HG03439 (cell line): ENCODE data around the gene ZCCHC3.
A peak's percentile ranks its signal among the peaks of the same experiment; 100 is the strongest.
"Not testable (repeated sequence)": the region's sequence is repeated elsewhere in the genome, so short reads cannot be mapped to it uniquely, and the experiment has no call there.

Source experiments
- ATAC-seq: cut with Tn5 transposase; IDR thresholded peaks from one replicate; pipeline ENCODE4 v1.9.1; 2021; ENCODE audit warnings: mild to moderate bottlenecking, moderate library complexity; ENCODE audit not compliant: unreplicated experiment

The ZCCHC3 gene, protein sequence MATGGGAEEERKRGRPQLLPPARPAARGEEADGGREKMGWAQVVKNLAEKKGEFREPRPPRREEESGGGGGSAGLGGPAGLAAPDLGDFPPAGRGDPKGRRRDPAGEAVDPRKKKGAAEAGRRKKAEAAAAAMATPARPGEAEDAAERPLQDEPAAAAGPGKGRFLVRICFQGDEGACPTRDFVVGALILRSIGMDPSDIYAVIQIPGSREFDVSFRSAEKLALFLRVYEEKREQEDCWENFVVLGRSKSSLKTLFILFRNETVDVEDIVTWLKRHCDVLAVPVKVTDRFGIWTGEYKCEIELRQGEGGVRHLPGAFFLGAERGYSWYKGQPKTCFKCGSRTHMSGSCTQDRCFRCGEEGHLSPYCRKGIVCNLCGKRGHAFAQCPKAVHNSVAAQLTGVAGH

DNA sequence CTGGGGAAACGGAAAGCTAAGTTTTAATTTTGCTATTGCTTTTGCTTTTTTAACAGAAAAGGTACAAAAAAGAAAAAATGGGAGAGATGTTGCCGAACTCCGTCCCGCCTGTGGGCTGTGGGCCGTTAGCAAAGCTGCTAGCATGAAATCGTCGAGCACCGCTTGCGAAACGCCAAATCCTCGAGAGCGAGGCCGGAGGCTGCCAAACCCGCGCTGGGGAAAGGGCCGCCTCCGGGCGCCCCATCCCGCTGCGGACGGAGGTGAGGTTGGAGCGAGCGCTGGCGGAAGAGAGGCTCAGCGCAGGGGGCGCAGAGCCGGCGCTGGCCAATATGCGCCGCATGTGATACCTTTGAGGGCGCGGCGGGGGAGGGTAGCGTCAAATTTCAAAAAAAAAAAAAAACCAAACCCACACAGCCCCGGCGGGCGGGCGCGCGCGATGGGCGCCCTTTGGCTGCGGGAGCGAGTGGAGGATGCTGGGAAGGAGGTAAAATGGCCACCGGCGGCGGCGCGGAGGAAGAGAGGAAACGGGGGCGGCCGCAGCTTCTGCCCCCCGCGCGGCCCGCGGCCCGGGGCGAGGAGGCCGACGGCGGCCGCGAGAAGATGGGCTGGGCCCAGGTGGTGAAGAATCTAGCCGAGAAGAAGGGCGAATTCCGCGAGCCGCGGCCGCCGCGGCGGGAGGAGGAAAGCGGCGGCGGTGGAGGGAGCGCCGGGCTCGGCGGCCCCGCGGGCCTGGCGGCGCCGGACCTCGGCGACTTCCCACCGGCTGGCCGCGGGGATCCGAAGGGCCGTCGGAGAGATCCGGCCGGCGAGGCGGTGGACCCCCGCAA is at the start of gene ZCCHC3:
TSS of gene ZCCHC3 (plus strand) at position 473 of the 827 bp plus-strand sequence. CDS start at position 490, 17 bp downstream.
- ATAC-seq, result peak; percentile 79

DNA sequence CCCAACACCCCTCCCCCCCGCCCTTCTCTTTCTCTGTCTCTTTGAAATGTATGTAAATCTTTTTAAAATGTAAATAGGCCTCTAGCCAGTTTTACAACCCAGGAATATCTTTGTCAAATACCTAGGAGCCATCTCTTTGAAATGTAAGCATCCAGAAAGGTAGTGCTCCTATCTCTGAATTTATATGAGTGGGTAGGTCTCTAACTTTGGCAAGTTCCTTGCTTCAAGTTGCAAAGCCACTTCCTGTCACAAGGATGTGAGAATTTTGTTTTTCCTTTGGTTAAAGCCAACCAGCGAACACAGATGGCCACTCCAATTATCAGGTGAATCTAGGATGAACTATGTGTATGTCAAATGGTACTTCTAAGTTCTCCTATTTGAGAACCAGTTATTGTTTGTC is 46.0 kb upstream of the ZCCHC3 start:
- ATAC-seq, result no peak

DNA sequence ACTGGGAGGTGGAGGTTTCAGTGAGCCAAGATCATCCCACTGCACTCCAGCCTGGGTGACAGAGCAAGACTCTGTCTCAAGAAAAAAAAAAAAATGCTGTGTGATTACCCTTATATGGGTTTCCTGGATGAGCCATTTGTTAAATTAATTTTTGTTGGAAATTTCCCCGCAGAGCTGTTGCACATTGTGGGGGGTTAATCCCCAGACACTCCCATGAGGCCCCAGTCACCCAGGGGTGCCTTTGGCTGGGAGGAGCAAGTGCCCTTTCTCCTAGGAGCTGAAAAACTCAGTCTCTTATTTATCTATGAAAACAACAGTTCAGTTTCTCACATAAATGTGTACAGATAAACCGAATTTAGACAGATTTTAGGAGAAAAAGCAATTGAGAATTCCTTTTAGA is 44.6 kb upstream of the ZCCHC3 start:
- no peak for ATAC-seq

DNA sequence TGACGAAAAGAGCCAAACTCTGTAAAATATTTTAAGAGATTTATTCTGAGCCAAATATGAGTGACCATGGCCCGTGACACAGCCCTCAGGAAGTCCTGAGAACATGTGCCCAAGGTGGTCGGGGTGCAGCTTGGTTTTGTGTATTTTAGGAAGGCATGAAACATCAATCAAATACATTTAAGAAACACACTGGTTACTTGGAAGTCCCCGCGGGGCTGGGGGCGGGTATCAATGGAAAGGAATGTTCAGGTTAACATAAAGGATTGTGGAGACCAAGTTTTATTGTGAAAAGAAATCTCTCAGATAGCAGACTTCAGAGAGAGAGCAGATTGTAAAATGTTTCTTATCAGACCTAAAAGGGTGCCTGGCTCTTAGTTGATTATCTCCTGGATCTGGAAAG is 43.9 kb upstream of the ZCCHC3 start:
- not testable (repeated sequence) for ATAC-seq

DNA sequence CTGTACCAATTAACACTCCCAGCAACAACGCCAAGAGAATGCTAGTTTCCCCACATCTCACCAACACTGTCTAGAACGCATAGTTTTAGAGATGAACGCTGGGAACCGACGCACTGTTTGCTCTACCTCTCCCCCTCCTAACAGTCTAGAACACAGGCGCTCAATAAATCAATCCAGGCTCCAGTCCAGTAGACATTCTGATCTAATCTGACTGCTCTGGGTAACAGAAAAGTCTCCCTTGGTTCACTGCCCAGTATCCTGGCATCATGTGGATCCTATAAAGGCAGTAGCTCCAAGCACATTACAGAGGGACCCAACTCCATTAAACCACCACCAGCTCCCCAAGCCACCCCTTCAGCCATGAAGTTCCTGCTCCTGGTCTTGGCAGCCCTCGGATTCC is 40.0 kb upstream of the ZCCHC3 start, which contains the start of gene DEFB132:
TSS of gene DEFB132 (plus strand) at position 306 of the 400 bp plus-strand sequence. CDS start at position 361, 55 bp downstream.
- ATAC-seq, result no peak

DNA sequence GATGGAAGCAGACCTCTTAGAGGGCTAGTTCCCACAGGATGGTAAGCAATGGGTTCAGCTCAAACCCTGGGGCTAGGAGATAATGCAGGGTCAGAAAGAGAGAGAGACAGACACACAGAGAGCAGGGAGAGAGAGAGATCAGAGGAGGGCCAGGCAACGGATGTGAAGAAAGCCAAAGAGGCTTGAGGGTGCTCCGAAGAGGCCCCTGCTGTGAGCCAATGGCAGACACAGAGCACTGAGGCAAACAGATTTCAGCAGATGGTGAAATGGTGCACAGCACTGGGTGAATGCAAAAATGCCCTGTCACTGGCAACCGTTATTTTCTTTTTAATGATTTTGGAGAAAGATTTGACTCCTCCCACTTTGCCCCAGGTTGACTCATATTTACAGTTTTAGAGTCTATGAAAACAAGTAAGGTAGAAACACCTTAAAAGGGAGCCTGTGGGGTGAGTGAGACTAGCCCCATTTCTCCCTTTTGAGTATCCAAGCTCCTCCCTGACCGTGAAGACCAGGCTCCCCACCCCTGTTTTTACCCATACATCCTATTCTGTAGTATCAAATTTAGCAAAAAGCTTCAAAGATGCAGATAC is 39.0 kb upstream of the ZCCHC3 start:
- ATAC-seq, result no peak

DNA sequence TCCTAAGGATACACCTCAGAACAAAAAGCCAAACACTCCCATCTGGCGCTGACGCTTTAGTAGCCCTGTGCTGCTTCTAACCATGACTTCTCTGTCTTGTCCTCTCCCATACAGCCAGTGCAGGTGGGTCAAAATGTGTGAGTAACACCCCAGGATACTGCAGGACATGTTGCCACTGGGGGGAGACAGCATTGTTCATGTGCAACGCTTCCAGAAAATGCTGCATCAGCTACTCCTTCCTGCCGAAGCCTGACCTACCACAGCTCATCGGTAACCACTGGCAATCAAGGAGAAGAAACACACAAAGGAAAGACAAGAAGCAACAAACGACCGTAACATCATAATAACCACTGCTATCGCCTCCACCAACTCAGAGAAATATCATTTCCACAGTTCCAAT is 38.4 kb upstream of the ZCCHC3 start:
- no peak for ATAC-seq

DNA sequence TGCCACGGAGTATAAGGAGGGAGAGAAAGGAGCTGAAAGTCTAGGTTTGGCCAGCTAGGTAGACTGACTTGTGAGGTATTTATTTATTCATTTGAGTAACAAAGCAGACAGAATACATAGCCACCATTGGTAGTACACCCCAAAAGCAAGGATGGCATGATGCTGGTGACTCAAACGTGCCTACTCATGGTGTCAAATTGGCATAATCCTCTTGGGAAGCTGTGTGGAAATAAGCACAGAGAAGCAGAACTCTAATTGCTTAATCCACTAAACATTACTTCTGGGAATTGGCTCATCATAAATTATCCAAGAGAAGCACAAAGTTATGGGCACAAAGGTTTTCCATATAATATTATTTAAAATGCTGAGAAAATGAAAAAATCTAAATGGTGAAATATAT is 37.4 kb upstream of the ZCCHC3 start:
- no peak for ATAC-seq

DNA sequence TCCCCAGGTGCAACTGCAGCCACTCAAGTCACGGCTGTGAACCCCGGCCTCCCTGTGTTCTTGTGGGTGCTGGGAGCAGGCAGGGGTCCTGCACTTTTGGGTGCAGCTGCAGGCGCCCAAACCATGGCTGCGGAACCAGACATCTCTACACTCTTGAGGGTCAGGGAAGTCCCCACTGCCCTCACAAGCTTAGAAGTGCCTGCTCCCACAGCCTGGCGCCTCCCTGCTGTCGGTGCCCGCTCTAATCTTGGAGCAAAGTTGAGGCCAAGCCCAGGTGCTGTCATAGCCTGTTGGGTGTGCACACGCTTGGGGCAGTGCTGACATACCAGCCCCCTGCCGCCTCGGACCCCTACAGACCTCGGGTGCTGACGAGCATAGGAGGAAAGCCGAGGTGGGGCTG is 33.7 kb upstream of the ZCCHC3 start:
- no peak for ATAC-seq

DNA sequence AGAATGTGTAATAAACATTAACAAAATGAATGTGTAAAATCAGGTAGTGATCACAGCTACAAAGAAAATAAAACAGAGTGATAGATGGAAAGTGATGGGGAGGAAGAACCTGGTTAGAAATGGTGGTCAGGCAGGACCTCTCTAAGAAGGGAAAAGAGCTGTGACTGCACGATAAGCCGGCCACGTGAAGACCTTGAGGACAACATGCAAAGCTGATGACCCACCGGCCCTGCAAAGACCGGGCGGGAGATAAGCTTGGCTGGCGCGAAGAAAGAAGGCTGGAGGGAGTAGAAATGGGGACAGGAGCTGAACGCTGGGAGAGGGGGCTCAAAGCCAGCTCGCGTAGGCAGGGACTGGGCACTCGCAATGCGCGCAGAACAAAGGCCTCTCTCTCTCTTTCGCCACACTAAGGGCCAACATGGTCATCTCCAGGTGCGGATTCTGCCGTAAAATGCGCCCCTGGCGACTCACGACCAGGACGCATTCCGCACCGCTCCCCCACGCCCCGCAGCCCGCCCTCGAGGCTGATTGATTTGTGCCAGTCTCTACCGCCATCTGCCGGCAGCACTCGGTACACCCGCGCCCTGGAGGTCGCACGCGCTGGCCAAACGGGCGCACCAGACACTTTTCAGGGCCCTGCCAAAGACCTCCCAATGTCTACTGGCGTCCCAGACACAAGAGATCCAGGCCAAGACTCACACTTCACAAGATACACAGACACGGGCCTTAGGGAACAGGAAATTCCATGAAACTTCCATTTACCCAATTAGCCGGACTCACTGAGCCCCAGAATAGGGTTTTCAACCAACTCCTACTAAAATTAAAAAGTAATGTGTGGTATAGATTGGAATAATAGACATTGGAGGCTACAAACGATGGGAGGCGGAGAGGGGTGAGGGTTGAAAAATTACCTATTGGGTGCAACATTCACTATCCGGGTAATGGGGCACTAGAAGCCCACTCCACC is 30.5 kb upstream of the ZCCHC3 start:
- ATAC-seq, result peak; percentile 83

DNA sequence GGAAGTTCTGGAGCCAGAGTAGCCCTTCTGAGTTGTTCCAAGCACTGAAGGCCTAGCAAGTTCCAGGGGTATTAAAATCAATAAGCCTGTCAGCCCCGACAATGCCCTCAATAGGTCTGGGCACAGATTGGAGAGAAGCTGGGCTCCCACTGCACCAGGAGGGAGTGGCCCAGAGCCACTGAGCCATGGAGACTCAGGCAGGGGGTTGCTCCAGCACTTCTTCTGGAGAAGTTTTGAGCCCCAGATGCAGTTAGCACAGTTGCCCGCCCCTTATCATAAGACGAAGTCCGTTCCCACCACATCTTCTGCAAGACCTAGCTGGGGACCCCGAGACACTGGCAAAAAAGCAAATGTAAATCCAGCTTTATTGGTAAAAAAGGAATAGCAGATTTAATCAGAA is 26.9 kb upstream of the ZCCHC3 start:
- no peak for ATAC-seq

DNA sequence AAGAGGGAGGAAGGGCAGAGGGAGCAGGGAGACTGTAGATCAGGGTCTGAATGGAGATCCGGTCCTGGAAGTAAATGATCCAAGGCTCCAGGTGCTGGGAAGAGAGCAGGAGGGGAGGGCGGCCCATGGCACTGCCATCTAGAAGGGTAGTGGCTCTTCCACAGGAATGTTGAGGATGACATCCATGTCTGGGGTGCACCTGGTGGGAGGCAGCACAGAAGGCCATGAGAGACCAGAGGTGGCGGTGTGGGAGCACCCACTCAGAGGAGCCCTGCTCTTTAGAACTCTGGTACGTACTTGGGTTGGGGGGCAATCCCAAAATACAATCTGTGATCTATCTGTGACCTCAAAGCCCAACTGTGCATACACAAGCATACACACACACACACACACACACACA is 26.3 kb upstream of the ZCCHC3 start:
- ATAC-seq, result no peak

DNA sequence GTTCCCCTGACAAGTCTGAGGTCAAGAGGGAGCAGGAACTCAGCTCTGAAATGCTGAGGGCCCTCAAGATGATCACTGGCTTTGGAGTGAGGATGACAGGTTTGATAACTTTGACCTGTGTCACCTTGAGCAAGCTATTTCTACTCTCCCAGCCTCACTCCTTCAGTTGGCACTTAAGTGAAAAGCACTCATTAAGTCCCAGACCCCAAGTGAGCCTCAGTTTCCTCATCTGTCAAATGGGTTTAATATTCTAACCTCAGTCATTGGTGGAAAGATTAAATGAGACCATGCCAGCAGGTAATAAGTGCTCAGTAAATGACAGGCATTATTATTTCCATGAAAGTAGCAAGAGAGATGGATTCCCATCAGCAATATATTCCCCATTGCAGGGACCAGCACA is 25.8 kb upstream of the ZCCHC3 start:
- ATAC-seq, result no peak

DNA sequence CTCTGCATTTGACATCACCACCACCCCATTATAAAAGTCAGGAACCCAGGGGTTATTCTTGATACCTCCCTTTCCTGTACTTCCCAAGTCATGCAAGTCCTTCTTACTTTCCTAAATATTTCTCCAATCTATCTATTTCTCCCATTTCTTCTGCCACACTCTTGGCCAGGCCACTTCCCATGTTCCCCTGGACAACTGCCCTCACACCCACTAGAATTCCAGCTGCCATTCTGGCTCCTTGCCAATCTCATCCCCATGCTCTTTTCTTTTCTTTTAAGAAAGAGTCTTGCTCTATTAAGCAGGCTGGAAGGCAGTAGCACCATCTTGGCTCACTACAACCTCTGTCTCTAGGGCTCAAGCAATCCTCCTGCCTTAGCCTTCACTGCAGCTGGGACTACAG is 24.7 kb upstream of the ZCCHC3 start:
- no peak for ATAC-seq

DNA sequence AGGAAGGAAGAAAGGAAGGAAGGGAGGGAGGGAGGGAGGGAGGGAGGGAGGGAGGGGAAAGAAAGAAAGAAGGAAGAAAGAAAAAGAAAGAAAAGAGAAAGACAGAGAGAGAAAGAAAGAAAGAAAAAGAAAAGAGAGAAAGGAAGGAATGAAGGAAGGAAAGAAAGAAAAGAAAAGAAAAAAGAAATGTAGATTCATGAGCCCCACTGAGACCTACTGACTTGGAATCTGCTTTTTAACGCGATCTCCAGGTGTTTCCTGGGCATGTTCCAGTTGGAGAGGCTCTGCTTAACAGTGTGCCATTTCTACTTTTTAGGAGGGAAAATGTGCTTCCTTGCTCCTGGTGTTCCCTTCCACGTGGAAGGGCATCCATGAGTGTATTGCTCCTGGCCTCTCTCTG is 23.5 kb upstream of the ZCCHC3 start:
- no peak for ATAC-seq

DNA sequence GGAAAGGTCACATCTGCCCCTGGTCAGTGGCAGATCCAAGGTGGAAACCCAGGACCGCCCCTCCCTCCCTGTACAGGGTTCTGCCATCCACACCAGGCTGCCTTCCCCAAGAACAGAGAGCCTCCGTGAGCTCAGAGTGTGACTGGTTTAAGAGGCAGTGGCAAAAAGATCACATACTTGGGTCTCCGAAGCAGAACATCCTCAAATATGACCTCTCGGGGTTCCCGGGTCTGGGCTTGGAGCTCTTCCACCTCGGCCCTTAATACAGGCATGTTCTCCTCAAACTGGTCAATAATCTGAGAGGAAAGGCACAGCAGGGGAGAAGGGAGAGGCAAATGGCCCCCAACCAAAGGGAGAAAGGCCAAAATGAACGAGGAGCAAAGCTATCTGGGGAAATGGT is 21.6 kb upstream of the ZCCHC3 start:
- ATAC-seq, result no peak

DNA sequence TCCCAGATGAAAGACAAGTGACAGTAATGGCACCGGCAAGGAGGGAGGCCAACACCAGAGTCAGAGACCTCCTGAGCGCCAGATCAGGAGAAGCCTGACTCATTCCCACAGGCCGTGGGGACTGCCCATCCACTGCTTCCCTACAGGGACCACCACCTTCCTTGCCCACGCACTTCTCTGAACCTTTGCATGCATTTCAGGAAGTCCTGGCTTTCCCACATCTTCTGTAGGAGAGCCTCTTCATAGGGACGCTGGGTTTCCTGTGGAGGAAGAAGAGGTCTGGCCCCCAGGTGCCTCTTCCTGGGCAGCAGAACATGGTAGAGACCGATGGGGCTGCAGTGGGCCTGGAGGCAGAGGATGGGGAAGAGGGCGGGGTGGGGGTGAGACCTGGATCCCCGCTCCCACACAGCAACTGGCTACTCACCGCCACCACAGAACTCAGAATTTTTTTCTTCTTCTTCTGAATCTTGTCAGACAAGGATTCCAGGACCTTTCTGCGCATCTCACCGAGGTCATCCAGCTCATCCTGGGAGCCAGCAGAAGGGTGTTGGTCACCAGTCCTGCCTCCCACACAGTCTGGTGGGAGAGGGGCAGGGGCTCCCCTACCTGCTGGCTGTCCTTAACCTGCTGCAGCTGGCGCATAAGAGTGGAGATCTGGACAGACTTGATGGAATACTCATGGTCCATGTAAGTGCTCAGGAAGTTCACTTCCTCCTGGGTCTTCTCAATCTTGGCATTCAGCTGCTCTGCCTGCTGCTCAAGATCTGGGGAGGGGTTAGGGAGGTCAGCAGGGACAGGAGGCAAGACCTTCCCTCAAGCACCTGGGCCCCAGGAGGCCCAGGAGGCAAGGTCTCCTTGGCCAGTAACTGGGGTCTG is 20.5 kb upstream of the ZCCHC3 start:
- no peak for ATAC-seq

DNA sequence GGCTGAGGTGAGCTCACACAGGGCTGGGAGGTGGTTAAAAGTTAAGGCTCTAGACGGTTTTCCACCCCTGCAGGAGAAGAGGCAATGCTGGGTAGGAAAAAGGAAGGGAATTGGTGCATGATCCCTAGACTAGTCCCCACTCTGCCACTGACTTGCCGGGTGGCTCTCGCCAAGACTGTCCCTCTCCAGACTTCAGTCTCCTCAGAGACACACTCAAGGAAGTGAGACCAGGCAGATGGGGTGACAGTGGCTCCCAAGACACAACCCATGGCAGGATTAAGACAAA is 19.9 kb upstream of the ZCCHC3 start:
- ATAC-seq, result no peak

DNA sequence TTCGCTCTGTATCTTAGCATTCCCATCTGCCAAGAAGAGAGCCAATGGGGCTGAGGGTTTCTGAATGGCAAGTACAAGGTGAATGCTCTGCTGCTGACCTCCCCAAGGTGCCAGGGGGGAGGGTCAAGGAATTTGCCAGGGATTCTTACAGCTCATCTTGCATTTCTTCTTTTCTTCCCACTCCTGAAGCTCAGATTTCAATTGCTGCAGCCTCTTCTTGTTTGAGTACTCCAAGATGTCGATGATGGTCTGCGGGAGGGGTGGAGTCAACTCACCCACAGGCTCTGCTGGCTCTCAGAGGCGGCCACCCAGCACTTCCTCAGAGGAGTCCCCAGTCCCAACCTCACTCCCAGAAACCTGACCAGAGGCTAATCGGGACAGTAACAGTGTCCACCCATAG is 19.2 kb upstream of the ZCCHC3 start:
- no peak for ATAC-seq
